IMR-90 (cell line): ENCODE data around the gene FAM163B. TPM values are rescaled to one million over a fixed set of nuclear protein-coding genes. Genes with fewer than 3 reads are reported as not detected.

Source experiments
- ATAC-seq: fragments of 200-7000 bp; cut with Tn5 transposase; 2 replicates; pipeline ENCODE4 v1.9.1; 2020; ENCODE audit warnings: low read depth, mild to moderate bottlenecking, moderate library complexity
- BruUV-seq: library from RNA; stranded (reverse); fragments of 400-500 nt; replicated peaks from 2 replicates; lab custom pipeline; 2021; lab: Mats Ljungman, UMichigan
- CTCF ChIA-PET: fragments of 300-600 bp; formaldehyde crosslinking; extraction: SDS; loops from one replicate; lab custom pipeline; 2021; ENCODE audit warnings: antibody characterized with exemption; lab: Yijun Ruan, JAX
- POLR2A ChIA-PET: fragments of 300-600 bp; sonication (Branson Sonifier 250); formaldehyde crosslinking; loops from one replicate; lab custom pipeline; 2022; ENCODE audit warnings: antibody characterized with exemption; ENCODE audit not compliant: unreplicated experiment; lab: Charles Lee
- DNase-seq: peaks from one replicate; pipeline ENCODE4 v3.0.0; 2013
- H2AFZ ChIP-seq: replicated peaks from 2 replicates; pipeline ENCODE3; 2013; ENCODE audit warnings: low read length, mild to moderate bottlenecking; ENCODE audit not compliant: poor library complexity
- H2AK5ac ChIP-seq: 2 replicates; pipeline ENCODE4 v1.6.1; 2013; ENCODE audit warnings: low read depth, low read length, inconsistent platforms
- H2AK9ac ChIP-seq: replicated peaks from 2 replicates; pipeline ENCODE3; 2013; ENCODE audit warnings: mild to moderate bottlenecking, low read depth, low read length, moderate library complexity; ENCODE audit not compliant: poor library complexity
- H2BK120ac ChIP-seq: 2 replicates; pipeline ENCODE4 v1.6.1; 2013; ENCODE audit warnings: low read depth, low read length, inconsistent platforms
- H2BK15ac ChIP-seq: 3 replicates; pipeline ENCODE4 v1.6.1; 2013; ENCODE audit warnings: low read depth, low read length, inconsistent platforms
- H2BK20ac ChIP-seq: 2 replicates; pipeline ENCODE4 v1.6.1; 2013; ENCODE audit warnings: low read depth, mild to moderate bottlenecking, inconsistent platforms, low read length, moderate library complexity
- H2BK5ac ChIP-seq: 2 replicates; pipeline ENCODE4 v1.6.1; 2013; ENCODE audit warnings: mild to moderate bottlenecking, low read depth, low read length, inconsistent platforms; ENCODE audit not compliant: poor library complexity, severe bottlenecking
- H3K14ac ChIP-seq: replicated peaks from 2 replicates; pipeline ENCODE4 v1.6.1; 2013; ENCODE audit warnings: low read depth, low read length, inconsistent platforms
- H3K18ac ChIP-seq: 2 replicates; pipeline ENCODE4 v1.6.1; 2013; ENCODE audit warnings: low read depth, low read length, control low read depth
- H3K23ac ChIP-seq: 2 replicates; pipeline ENCODE4 v1.6.1; 2013; ENCODE audit warnings: low read depth, low read length, inconsistent platforms
- H3K27ac ChIP-seq: 2 replicates; pipeline ENCODE4 v1.5.1; 2013; ENCODE audit warnings: mild to moderate bottlenecking, control low read depth, low read length; ENCODE audit not compliant: insufficient read depth
- H3K27me3 ChIP-seq: 2 replicates; pipeline ENCODE4 v1.6.1; 2013; ENCODE audit warnings: low read length; ENCODE audit not compliant: control insufficient read depth, insufficient read depth
- H3K36me3 ChIP-seq: 2 replicates; pipeline ENCODE4 v1.6.1; 2013; ENCODE audit warnings: low read length, mixed read lengths; ENCODE audit not compliant: control insufficient read depth, insufficient read depth
- H3K4ac ChIP-seq: 2 replicates; pipeline ENCODE4 v1.6.1; 2013; ENCODE audit warnings: low read depth, low read length, inconsistent platforms
- H3K4me1 ChIP-seq: 2 replicates; pipeline ENCODE4 v1.6.1; 2013; ENCODE audit warnings: low read length, mixed read lengths; ENCODE audit not compliant: control insufficient read depth, insufficient read depth
- H3K4me2 ChIP-seq: 2 replicates; pipeline ENCODE4 v1.6.1; 2013; ENCODE audit warnings: low read depth, mild to moderate bottlenecking, control low read depth, low read length, moderate library complexity
- H3K4me3 ChIP-seq: 2 replicates; pipeline ENCODE4 v1.5.1; 2013; ENCODE audit warnings: low read depth, mild to moderate bottlenecking, control low read depth, low read length, moderate library complexity; ENCODE audit not compliant: insufficient read depth
- H3K56ac ChIP-seq: 2 replicates; pipeline ENCODE4 v1.6.1; 2013; ENCODE audit warnings: low read length, inconsistent platforms; ENCODE audit not compliant: insufficient read depth; ENCODE audit errors: extremely low read depth
- H3K79me1 ChIP-seq, 2 experiments: 2 replicates each; pipeline ENCODE4 v1.6.1; 2013; ENCODE audit warnings: low read length in 2 of 2, inconsistent platforms in 1 of 2, low read depth in 1 of 2
- H3K9ac ChIP-seq: 2 replicates; pipeline ENCODE4 v1.6.1; 2013; ENCODE audit warnings: low read depth, low read length, control low read depth
- H3K9me1 ChIP-seq: 2 replicates; pipeline ENCODE4 v1.6.1; 2013; ENCODE audit warnings: low read length, inconsistent platforms; ENCODE audit not compliant: insufficient read depth
- H3K9me3 ChIP-seq: 2 replicates; pipeline ENCODE4 v1.6.1; 2013; ENCODE audit warnings: low read length; ENCODE audit not compliant: control insufficient read depth, insufficient read depth
- H4K20me1 ChIP-seq: 2 replicates; pipeline ENCODE4 v1.6.1; 2013; ENCODE audit warnings: low read length, inconsistent platforms; ENCODE audit not compliant: insufficient read depth
- H4K5ac ChIP-seq: 2 replicates; pipeline ENCODE4 v1.6.1; 2013; ENCODE audit warnings: mild to moderate bottlenecking, low read depth, low read length, control low read depth
- H4K8ac ChIP-seq, 2 experiments: 2 replicates each; pipeline ENCODE4 v1.6.1; 2013; ENCODE audit warnings: low read depth in 2 of 2, low read length in 2 of 2, control low read depth in 1 of 2, inconsistent platforms in 1 of 2
- H4K91ac ChIP-seq: 2 replicates; pipeline ENCODE4 v1.6.1; 2013; ENCODE audit warnings: low read depth, low read length, inconsistent platforms; ENCODE audit not compliant: insufficient read depth
- BHLHE40 ChIP-seq: fragments of 150-350 bp; IDR thresholded peaks from 2 replicates; pipeline ENCODE4 v1.6.1; 2016; ENCODE audit warnings: mild to moderate bottlenecking, low read depth, low read length
- CEBPB ChIP-seq: IDR thresholded peaks from 2 replicates; pipeline ENCODE4 v1.6.1; 2012; ENCODE audit warnings: low read depth, low read length, improper control_type of control experiment
- CHD1 ChIP-seq: IDR thresholded peaks from 2 replicates; pipeline ENCODE4 v1.6.1; 2012; ENCODE audit warnings: low read depth, low read length, improper control_type of control experiment
- FOS ChIP-seq: fragments of 150-350 bp; IDR thresholded peaks from 2 replicates; pipeline ENCODE4 v1.6.1; 2016; ENCODE audit warnings: low read depth, low read length
- MAFK ChIP-seq: IDR thresholded peaks from 2 replicates; pipeline ENCODE4 v1.6.1; 2012; ENCODE audit warnings: low read depth, low read length, improper control_type of control experiment
- MAZ ChIP-seq: IDR thresholded peaks from 2 replicates; pipeline ENCODE4 v1.6.1; 2012; ENCODE audit warnings: low read depth, mild to moderate bottlenecking, low read length, improper control_type of control experiment, moderate library complexity, borderline replicate concordance
- MXI1 ChIP-seq: IDR thresholded peaks from 2 replicates; pipeline ENCODE4 v1.6.1; 2012; ENCODE audit warnings: low read depth, mild to moderate bottlenecking, low read length, moderate library complexity, borderline replicate concordance
- NFE2L2 ChIP-seq: fragments of 150-350 bp; IDR thresholded peaks from 2 replicates; pipeline ENCODE4 v1.6.1; 2016; ENCODE audit warnings: low read depth, mild to moderate bottlenecking, low read length
- POLR2A ChIP-seq: IDR thresholded peaks from 2 replicates; pipeline ENCODE4 v1.6.1; 2012; ENCODE audit warnings: mild to moderate bottlenecking, low read depth, low read length
- RAD21 ChIP-seq: IDR thresholded peaks from 2 replicates; pipeline ENCODE4 v1.6.1; 2012; ENCODE audit warnings: low read length, improper control_type of control experiment
- RCOR1 ChIP-seq: IDR thresholded peaks from 2 replicates; pipeline ENCODE4 v1.6.1; 2012; ENCODE audit warnings: mild to moderate bottlenecking, low read length, improper control_type of control experiment; ENCODE audit not compliant: insufficient replicate concordance
- RFX5 ChIP-seq: IDR thresholded peaks from 2 replicates; pipeline ENCODE4 v1.8.0; 2012; ENCODE audit warnings: low read depth, mild to moderate bottlenecking, low read length, moderate library complexity
- SMC3 ChIP-seq: fragments of 150-350 bp; IDR thresholded peaks from 2 replicates; pipeline ENCODE4 v1.6.1; 2016; ENCODE audit warnings: low read depth, mild to moderate bottlenecking, antibody characterized with exemption, low read length, moderate library complexity
- WGBS, 2 experiments: methylation state at CpG; one replicate each; pipeline versions ENCODE4 v1.1.5 to v1.1.7; 2013; ENCODE audit warnings: missing lambda C conversion rate in 2 of 2; ENCODE audit not compliant: insufficient read length in 1 of 2; ENCODE audit errors: extremely low coverage in 2 of 2; 5-methylcytosine and 5-hydroxymethylcytosine counted together
- dilution Hi-C: fragments of 300-500 bp; cut with HindIII; formaldehyde crosslinking; loops from one replicate; pipeline ENCODE4 v1.14.3; 2018; ENCODE audit warnings: low sequenced_read_pairs; ENCODE audit not compliant: unreplicated experiment
- in situ Hi-C: fragments of 300-500 bp; cut with MboI; formaldehyde crosslinking; loops from 3 replicates; pipeline ENCODE4 v1.14.3; 2019; ENCODE audit warnings: low sequenced_read_pairs, inconsistent platforms, mixed read lengths
- intact Hi-C: fragments of 100-400 bp; cut with micrococcal nuclease; formaldehyde crosslinking; loops from 2 replicates; pipeline ENCODE4 v1.10.0; 2022
- polyA plus RNA-seq, 3 experiments: library from polyadenylated mRNA; depleted of rRNA; stranded (reverse); fragments of >200 nt; gene quantifications; 2 replicates each; pipeline ENCODE4 v1.2.3, GENCODE V29; 2012; ENCODE audit warnings: low replicate concordance in 1 of 3
- total RNA-seq: library from RNA; depleted of rRNA; stranded (reverse); fragments of >200 nt; gene quantifications from 2 replicates; pipeline ENCODE4 v1.2.3, GENCODE V29; 2012
- TF ChIP-seq, protein P1 (sequence below): fragments of 150-350 bp; IDR thresholded peaks from 2 replicates; pipeline ENCODE4 v1.6.1; 2017; ENCODE audit warnings: mild to moderate bottlenecking, antibody characterized with exemption, low read length, low read depth
- TF ChIP-seq, protein P2 (sequence below): fragments of 150-350 bp; IDR thresholded peaks from 2 replicates; pipeline ENCODE4 v1.6.1; 2016; ENCODE audit warnings: low read depth, mild to moderate bottlenecking, low read length, moderate library complexity, borderline replicate concordance
- TF ChIP-seq, protein P3 (sequence below): conservative IDR thresholded peaks from 2 replicates; pipeline ENCODE4 v1.5.1; 2012; ENCODE audit warnings: mild to moderate bottlenecking, low read depth, low read length, improper control_type of control experiment

Gene FAM163B
- total and polyA plus RNA-seq, 2 of the 4 experiments (the other 2 are of a cell fraction), result not detected

DNA sequence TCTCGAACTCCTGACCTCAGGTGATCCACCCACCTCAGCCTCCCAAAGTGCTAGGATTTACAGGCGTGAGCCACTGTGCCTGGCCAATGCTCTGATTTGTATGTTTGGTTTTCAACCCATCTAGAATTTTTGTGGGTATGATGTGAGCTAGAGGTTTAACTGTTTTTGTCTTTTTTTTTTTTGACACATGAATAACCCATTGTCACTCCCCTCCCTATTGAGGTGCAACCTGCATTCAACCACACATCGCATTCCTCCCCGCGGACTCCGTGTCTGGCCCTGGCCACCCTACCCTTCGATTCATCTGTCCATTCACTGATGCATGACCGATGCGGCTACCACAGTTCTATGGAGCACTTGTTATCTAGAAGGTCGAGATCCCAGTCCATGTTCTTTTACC, 9.5 kb upstream of the FAM163B start:
- no peak overlapping the region for H3K4ac ChIP-seq
- no TSS peak for BruUV-seq
- peaks cover 56% of the 10 kb centered on the region for H3K27me3 ChIP-seq
- H3K4me1 ChIP-seq, result no peaks in the 10 kb centered on the region
- no peak overlapping the region for H2BK20ac ChIP-seq
- H4K20me1 ChIP-seq, result no peaks in the 10 kb centered on the region
- no peak for DNase-seq
- no peak overlapping the region for H3K27ac ChIP-seq
- no peak for TF ChIP-seq MXI1
- TF ChIP-seq, protein P1, sequence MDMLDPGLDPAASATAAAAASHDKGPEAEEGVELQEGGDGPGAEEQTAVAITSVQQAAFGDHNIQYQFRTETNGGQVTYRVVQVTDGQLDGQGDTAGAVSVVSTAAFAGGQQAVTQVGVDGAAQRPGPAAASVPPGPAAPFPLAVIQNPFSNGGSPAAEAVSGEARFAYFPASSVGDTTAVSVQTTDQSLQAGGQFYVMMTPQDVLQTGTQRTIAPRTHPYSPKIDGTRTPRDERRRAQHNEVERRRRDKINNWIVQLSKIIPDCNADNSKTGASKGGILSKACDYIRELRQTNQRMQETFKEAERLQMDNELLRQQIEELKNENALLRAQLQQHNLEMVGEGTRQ, result no peak
- TF ChIP-seq POLR2A, result no peak
- no peak for TF ChIP-seq MAZ
- no peak for TF ChIP-seq NFE2L2
- TF ChIP-seq CEBPB, result no peak
- TF ChIP-seq RFX5, result no peak
- TF ChIP-seq, protein P2, sequence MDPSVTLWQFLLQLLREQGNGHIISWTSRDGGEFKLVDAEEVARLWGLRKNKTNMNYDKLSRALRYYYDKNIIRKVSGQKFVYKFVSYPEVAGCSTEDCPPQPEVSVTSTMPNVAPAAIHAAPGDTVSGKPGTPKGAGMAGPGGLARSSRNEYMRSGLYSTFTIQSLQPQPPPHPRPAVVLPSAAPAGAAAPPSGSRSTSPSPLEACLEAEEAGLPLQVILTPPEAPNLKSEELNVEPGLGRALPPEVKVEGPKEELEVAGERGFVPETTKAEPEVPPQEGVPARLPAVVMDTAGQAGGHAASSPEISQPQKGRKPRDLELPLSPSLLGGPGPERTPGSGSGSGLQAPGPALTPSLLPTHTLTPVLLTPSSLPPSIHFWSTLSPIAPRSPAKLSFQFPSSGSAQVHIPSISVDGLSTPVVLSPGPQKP, result no peak
- no peak for TF ChIP-seq SMC3
- no peak for TF ChIP-seq FOS
- no peak for TF ChIP-seq BHLHE40
- TF ChIP-seq RAD21, result no peak
- no peak for TF ChIP-seq RCOR1
- TF ChIP-seq MAFK, result no peak
- TF ChIP-seq, protein P3, sequence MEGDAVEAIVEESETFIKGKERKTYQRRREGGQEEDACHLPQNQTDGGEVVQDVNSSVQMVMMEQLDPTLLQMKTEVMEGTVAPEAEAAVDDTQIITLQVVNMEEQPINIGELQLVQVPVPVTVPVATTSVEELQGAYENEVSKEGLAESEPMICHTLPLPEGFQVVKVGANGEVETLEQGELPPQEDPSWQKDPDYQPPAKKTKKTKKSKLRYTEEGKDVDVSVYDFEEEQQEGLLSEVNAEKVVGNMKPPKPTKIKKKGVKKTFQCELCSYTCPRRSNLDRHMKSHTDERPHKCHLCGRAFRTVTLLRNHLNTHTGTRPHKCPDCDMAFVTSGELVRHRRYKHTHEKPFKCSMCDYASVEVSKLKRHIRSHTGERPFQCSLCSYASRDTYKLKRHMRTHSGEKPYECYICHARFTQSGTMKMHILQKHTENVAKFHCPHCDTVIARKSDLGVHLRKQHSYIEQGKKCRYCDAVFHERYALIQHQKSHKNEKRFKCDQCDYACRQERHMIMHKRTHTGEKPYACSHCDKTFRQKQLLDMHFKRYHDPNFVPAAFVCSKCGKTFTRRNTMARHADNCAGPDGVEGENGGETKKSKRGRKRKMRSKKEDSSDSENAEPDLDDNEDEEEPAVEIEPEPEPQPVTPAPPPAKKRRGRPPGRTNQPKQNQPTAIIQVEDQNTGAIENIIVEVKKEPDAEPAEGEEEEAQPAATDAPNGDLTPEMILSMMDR, result no peak
- TF ChIP-seq CHD1, result no peak
- WGBS, 2 experiments, result 85% methylated on average over 5 of the region's 10 CpGs; no CpG with 5 or more reads in 1 of the 2 experiments
- H3K4me2 ChIP-seq, result no peak overlapping the region
- ChIA-PET CTCF (interaction anchor here (0.6 to 1.2 kb wide), 2 partner anchors 9 to 298 kb away, joined by 6 to 7 read pairs; partner anchors contain the start of gene FAM163B), POLR2A (no interaction called here)
- no peak overlapping the region for H2AFZ ChIP-seq
- no peak overlapping the region for H3K9ac ChIP-seq
- ATAC-seq, result no peak
- no peak overlapping the region for H4K8ac ChIP-seq
- no peaks in the 10 kb centered on the region for H3K36me3 ChIP-seq
- no peak overlapping the region for H2BK120ac ChIP-seq
- H2AK9ac ChIP-seq, result no peak overlapping the region
- H3K79me1 ChIP-seq, result no peaks in the 10 kb centered on the region
- no peak overlapping the region for H4K5ac ChIP-seq
- no peaks in the 10 kb centered on the region for H3K9me3 ChIP-seq
- no peak overlapping the region for H3K14ac ChIP-seq
- H3K18ac ChIP-seq, result no peak overlapping the region
- H3K56ac ChIP-seq, result no peak overlapping the region
- H2AK5ac ChIP-seq, result no peak overlapping the region
- in situ Hi-C loops, result no loop called here
- intact Hi-C loops, result no loop called here
- no peak overlapping the region for H3K23ac ChIP-seq
- H2BK15ac ChIP-seq, result no peak overlapping the region
- no peak overlapping the region for H3K4me3 ChIP-seq
- dilution Hi-C loops, result no loop called here
- no peak overlapping the region for H4K91ac ChIP-seq
- no peak overlapping the region for H2BK5ac ChIP-seq
- H3K9me1 ChIP-seq, result no peaks in the 10 kb centered on the region
